Mammary epithelial cell (primary cell): ENCODE results near the gene ZNF621.

Experiments
- CTCF ChIP-seq, 2 donors: IDR thresholded peaks in 1 of 2; conservative IDR thresholded peaks in 1 of 2; 2 replicates each; pipeline ENCODE4 v1.5.1; 2011 to 2012; ENCODE audit warnings: inconsistent platforms in 2 of 2, low read length in 2 of 2, mild to moderate bottlenecking in 2 of 2, control low read depth in 1 of 2, low read depth in 1 of 2; ENCODE audit not compliant: insufficient read depth in 1 of 2; ENCODE audit errors: extremely low read depth in 1 of 2
- EZH2 ChIP-seq: IDR thresholded peaks from 2 replicates; pipeline ENCODE4 v1.6.1; 2012; ENCODE audit warnings: low read length, inconsistent platforms, borderline replicate concordance

GRCh38 chr3:40505599-40506462, 18.9 kb upstream of the ZNF621 start, which contains the start of gene ZNF620:
- TF ChIP-seq EZH2 (no peak), CTCF (conservative IDR thresholded peaks at IDR 0.05 in 1 of 2, IDR thresholded peaks at IDR 0.05 in 1 of 2; ENCODE audit: extremely low read depth in 1 of 2, insufficient read depth in 1 of 2, low read depth in 1 of 2, low read length in 2 of 2) (peak in 1 of 2 donors; percentile 27)
